CD4-positive, CD25-positive, alpha-beta regulatory T cell (primary cell): ENCODE data around the gene SPAG16. TPM values are rescaled to one million over a fixed set of nuclear protein-coding genes. Genes with fewer than 3 reads are reported as not detected.

ENCODE experiments used
- ATAC-seq, 2 donors: fragments of 150-1000 bp; cut with Tn5 transposase; one replicate each; pipeline ENCODE4 v1.10.0; 2021; ENCODE audit warnings: low read depth in 2 of 2, moderate number of reproducible peaks in 2 of 2, moderate library complexity in 1 of 2
- DNase-seq, 3 donors: peaks; one replicate each; pipeline versions ENCODE4 v3.0.0 to v3.0.0-alpha.2; 2012 to 2022; ENCODE audit warnings: mixed read lengths in 1 of 3
- H3K27ac ChIP-seq: one replicate; pipeline ENCODE4 v1.7.0; 2013; ENCODE audit warnings: mild to moderate bottlenecking, low read length; ENCODE audit not compliant: insufficient read depth, poor library complexity, severe bottlenecking
- H3K27me3 ChIP-seq: one replicate; pipeline ENCODE4 v1.7.0; 2013; ENCODE audit warnings: low read length; ENCODE audit not compliant: control insufficient read depth, insufficient read depth
- H3K36me3 ChIP-seq: one replicate; pipeline ENCODE4 v1.7.0; 2013; ENCODE audit warnings: mild to moderate bottlenecking, low read length, moderate library complexity; ENCODE audit not compliant: control insufficient read depth, insufficient read depth
- H3K4me1 ChIP-seq: 2 replicates; pipeline ENCODE4 v1.7.0; 2013; ENCODE audit warnings: mild to moderate bottlenecking, low read length; ENCODE audit not compliant: insufficient read depth, control insufficient read depth, poor library complexity, severe bottlenecking
- H3K4me3 ChIP-seq: one replicate; pipeline ENCODE4 v1.7.0; 2013; ENCODE audit warnings: low read depth, mild to moderate bottlenecking, low read length, moderate library complexity
- H3K9me3 ChIP-seq, 2 experiments: 1 replicate in 1 of 2; 2 replicates in 1 of 2; pipeline ENCODE4 v1.7.0; 2013; ENCODE audit warnings: low read length in 2 of 2, mild to moderate bottlenecking in 1 of 2, moderate library complexity in 1 of 2; ENCODE audit not compliant: control insufficient read depth in 2 of 2
- H3K27ac Mint-ChIP-seq, 3 donors: one replicate each; pipeline ENCODE4 v1.8.0; 2020 to 2022; ENCODE audit warnings: mild to moderate bottlenecking in 3 of 3, mixed read lengths in 3 of 3, moderate library complexity in 2 of 3
- H3K27me3 Mint-ChIP-seq: one replicate; pipeline ENCODE4 v1.8.0; 2022; ENCODE audit warnings: mild to moderate bottlenecking, mixed read lengths
- H3K36me3 Mint-ChIP-seq: one replicate; pipeline ENCODE4 v1.8.0; 2020; ENCODE audit warnings: mixed read lengths
- H3K4me1 Mint-ChIP-seq, 4 donors: one replicate each; pipeline ENCODE4 v1.8.0; 2020 to 2022; ENCODE audit warnings: mixed read lengths in 4 of 4, mild to moderate bottlenecking in 1 of 4
- H3K4me3 Mint-ChIP-seq, 4 donors: one replicate each; pipeline ENCODE4 v1.8.0; 2020 to 2022; ENCODE audit warnings: mild to moderate bottlenecking in 4 of 4, mixed read lengths in 4 of 4, moderate library complexity in 3 of 4
- H3K9me3 Mint-ChIP-seq, 7 donors: one replicate each; pipeline ENCODE4 v1.8.0; 2020 to 2022; ENCODE audit warnings: mixed read lengths in 7 of 7, mild to moderate bottlenecking in 3 of 7, moderate library complexity in 2 of 7
- polyA plus RNA-seq, 4 donors: library from polyadenylated mRNA; unstranded; fragments of 300-500 nt; fragmentation: Illumina TruSeq; gene quantifications; one replicate each; pipeline ENCODE4 v1.2.3, GENCODE V29; 2021
- total RNA-seq: library from RNA; stranded (reverse); gene quantifications from one replicate; pipeline ENCODE4 v1.2.3, GENCODE V29; 2022

SPAG16 gene
- total and polyA plus RNA-seq, 5 donors from 2014 or later: 7.7 to 21.1 (median 19.4) TPM

DNA sequence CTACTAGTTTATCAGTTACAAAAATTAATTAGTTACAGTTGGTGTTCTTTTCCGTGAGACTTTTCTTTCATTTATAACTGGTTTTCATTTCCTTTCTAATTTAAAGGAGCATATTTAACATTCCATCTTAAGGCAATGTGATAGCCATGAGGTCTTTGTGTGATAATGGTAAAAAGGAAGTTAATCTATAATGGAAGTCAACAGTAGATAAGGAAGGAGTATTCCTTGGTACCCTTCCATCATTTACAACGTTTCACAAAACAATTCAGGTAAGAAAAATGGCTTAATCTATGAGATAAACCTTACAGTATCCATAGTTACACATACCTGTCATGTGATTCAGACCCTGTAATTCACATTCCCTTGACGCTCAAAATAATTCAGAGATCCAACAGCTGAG, 601.2 kb downstream of the SPAG16 start:
- no peak for ATAC-seq
- H3K27ac ChIP-seq: no peak overlapping the region
- no peaks in the 10 kb centered on the region for H3K4me1 ChIP-seq
- Mint-ChIP-seq H3K9me3 (peaks cover 0 to 2% (median 0%) of the 10 kb centered on the region in 7 donors), H3K27me3 (no peaks in the 10 kb centered on the region), H3K36me3 (no peaks in the 10 kb centered on the region), H3K4me3 (no peak overlapping the region), H3K4me1 (no peaks in the 10 kb centered on the region), H3K27ac (no peak overlapping the region)
- H3K36me3 ChIP-seq: no peaks in the 10 kb centered on the region
- no peak overlapping the region for H3K4me3 ChIP-seq
- H3K27me3 ChIP-seq: no peaks in the 10 kb centered on the region
- no peak for DNase-seq
- H3K9me3 ChIP-seq: no peaks in the 10 kb centered on the region

DNA sequence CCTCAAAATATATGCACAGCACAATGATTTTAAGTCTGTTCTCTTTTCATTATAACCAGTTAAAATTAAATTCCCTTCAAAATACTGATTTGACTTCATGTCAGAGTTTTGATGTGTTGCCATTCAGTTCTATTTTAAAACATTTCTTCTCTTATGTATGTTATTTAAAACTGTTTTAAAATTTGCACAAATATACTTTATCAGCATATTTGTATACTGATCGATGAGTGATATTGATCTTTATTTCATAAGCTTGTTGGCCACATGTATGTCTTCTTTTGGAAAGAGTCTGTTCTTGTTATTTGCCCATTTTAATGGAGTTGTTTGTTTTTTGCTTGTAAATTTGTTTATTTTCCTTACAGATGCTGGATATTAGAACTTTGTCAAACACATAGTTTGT, 630.2 kb downstream of the SPAG16 start:
- no peaks in the 10 kb centered on the region for H3K4me1 ChIP-seq
- Mint-ChIP-seq H3K4me1 (no peaks in the 10 kb centered on the region), H3K9me3 (peaks cover 2 to 19% (median 4%) of the 10 kb centered on the region in 7 donors), H3K36me3 (no peaks in the 10 kb centered on the region), H3K4me3 (no peak overlapping the region), H3K27me3 (peaks cover 4% of the 10 kb centered on the region), H3K27ac (no peak overlapping the region)
- H3K27me3 ChIP-seq: no peaks in the 10 kb centered on the region
- no peaks in the 10 kb centered on the region for H3K36me3 ChIP-seq
- ATAC-seq: no peak
- peaks cover 0 to under 1% of the 10 kb centered on the region in 2 experiments for H3K9me3 ChIP-seq
- H3K4me3 ChIP-seq: no peak overlapping the region
- no peak overlapping the region for H3K27ac ChIP-seq
- no peak for DNase-seq

DNA sequence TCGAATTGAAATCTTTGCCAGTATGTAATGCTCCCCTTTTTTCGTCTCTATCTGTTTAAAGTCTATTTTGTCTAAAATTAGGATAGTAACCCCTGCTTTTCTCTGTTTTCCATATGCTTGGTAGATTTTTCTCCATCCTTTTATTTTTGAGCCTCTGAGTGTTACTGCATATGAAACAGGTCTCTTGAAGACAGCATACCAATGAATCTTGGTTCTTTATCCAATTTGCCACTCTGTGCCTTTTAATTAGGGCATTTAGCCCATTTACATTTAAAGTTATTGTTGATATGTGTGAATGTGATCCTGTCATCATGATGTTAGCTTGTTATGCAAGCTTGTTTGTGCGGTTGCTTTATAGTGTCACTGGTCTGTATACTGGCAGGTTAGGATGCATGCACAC, 635.8 kb downstream of the SPAG16 start:
- Histone ChIP-seq H3K27me3 (no peaks in the 10 kb centered on the region), H3K4me1 (no peaks in the 10 kb centered on the region), H3K36me3 (no peaks in the 10 kb centered on the region), H3K4me3 (no peak overlapping the region), H3K27ac (no peak overlapping the region), H3K9me3 (peaks cover 8 to 10% of the 10 kb centered on the region in 2 experiments)
- Mint-ChIP-seq H3K4me3 (no peak overlapping the region), H3K36me3 (no peaks in the 10 kb centered on the region), H3K9me3 (peaks cover 3 to 41% (median 14%) of the 10 kb centered on the region in 7 donors), H3K27ac (no peak overlapping the region), H3K27me3 (no peaks in the 10 kb centered on the region), H3K4me1 (no peaks in the 10 kb centered on the region)
- ATAC-seq: no peak
- no peak for DNase-seq

DNA sequence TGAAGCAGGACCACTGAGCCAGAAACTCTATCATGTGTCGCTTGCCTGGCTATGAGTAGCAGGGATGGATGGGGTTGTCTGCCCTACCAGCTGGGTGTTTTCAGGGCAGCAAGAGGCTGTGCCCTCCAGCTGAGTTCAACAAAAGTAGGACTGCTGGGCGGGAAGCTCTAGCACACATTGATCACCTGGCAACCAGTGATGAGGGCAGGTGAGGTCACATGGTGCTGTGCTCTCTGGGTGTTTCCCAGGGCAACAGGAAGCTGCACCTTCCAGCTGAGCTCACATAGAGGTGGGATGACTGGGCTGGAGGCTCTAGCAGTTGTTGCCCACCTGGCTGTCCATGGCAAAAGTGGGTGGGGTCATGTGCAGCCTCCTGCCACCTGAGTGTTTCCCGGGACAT, 639.3 kb downstream of the SPAG16 start:
- peaks cover 0 to 32% (median 11%) of the 10 kb centered on the region in 7 donors for H3K9me3 Mint-ChIP-seq
- H3K27ac Mint-ChIP-seq: no peak overlapping the region
- H3K27me3 ChIP-seq: peaks cover 3% of the 10 kb centered on the region
- peaks cover 4% of the 10 kb centered on the region for H3K27me3 Mint-ChIP-seq
- no peaks in the 10 kb centered on the region for H3K4me1 Mint-ChIP-seq
- no peak for ATAC-seq
- H3K27ac ChIP-seq: no peak overlapping the region
- no peaks in the 10 kb centered on the region for H3K36me3 ChIP-seq
- no peak for DNase-seq
- H3K9me3 ChIP-seq: peaks cover 8 to 10% of the 10 kb centered on the region in 2 experiments
- H3K36me3 Mint-ChIP-seq: no peaks in the 10 kb centered on the region
- no peak overlapping the region for H3K4me3 ChIP-seq
- no peaks in the 10 kb centered on the region for H3K4me1 ChIP-seq
- H3K4me3 Mint-ChIP-seq: no peak overlapping the region

DNA sequence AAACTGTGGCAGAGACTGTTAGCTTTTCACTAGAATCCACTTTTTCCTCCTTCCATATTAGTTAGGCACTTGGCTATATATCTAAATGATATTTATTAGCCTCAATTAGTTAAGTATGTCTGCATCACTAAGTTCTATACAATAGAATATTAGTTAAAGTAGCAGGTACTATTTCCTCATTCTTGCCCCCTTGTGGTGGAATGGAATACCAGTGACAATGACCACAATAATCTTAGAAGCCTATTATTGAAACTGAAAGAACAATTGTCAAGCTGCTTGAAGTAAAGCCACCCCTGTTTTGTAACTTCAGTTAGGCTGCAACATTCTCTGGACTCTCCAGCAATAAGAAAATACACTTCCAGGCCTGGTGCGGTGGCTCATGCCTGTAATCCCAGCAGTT, 650.3 kb downstream of the SPAG16 start:
- H3K27ac ChIP-seq: no peak overlapping the region
- peaks cover 17% of the 10 kb centered on the region for H3K27me3 Mint-ChIP-seq
- no peak overlapping the region for H3K27ac Mint-ChIP-seq
- peak in 2 of 3 donors; percentile 36 to 67 for DNase-seq
- H3K9me3 Mint-ChIP-seq: no peaks in the 10 kb centered on the region
- ATAC-seq: peak; percentile 43 to 56
- no peak overlapping the region for H3K4me3 ChIP-seq
- no peaks in the 10 kb centered on the region for H3K4me1 Mint-ChIP-seq
- no peaks in the 10 kb centered on the region for H3K4me1 ChIP-seq
- H3K36me3 ChIP-seq: no peaks in the 10 kb centered on the region
- no peaks in the 10 kb centered on the region for H3K36me3 Mint-ChIP-seq
- H3K27me3 ChIP-seq: peaks cover 2% of the 10 kb centered on the region
- no peak overlapping the region for H3K4me3 Mint-ChIP-seq
- H3K9me3 ChIP-seq: no peaks in the 10 kb centered on the region

- H3K27me3 Mint-ChIP-seq: no peaks in the 10 kb centered on the region
- no peaks in the 10 kb centered on the region for H3K4me1 ChIP-seq
- no peak overlapping the region for H3K4me3 Mint-ChIP-seq
- H3K9me3 Mint-ChIP-seq: peaks cover 0 to 4% (median 0%) of the 10 kb centered on the region in 7 donors
- H3K9me3 ChIP-seq: no peaks in the 10 kb centered on the region
- H3K4me3 ChIP-seq: no peak overlapping the region
- no peaks in the 10 kb centered on the region for H3K27me3 ChIP-seq
- no peaks in the 10 kb centered on the region for H3K36me3 ChIP-seq
- H3K36me3 Mint-ChIP-seq: no peaks in the 10 kb centered on the region
- peaks cover 0 to 2% (median 0%) of the 10 kb centered on the region in 4 donors for H3K4me1 Mint-ChIP-seq
- no peak overlapping the region for H3K27ac Mint-ChIP-seq
- no peak overlapping the region for H3K27ac ChIP-seq
- no peak for DNase-seq
- ATAC-seq: no peak
These were observed 673.8 kb downstream of the SPAG16 start for GRCh38 chr2:213958086-213958485.

DNA sequence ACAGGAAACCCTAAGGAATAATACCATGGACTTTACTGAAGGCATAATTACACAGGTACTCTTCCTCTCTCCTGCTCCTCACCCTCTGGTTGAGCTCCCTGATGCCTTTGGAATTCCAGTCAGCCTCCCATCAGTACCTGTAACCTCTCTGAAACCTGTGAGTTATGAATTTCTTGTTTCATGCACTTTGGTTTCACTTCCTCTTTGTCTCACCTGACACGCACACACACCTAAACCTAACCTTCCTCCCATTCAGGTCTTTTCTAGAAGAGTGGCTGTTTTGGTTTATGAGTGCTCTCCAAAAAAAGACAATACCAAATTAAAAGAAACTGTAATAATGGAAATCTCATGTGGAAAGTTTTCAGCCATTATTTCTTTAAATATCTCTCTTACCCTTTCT, 675.3 kb downstream of the SPAG16 start:
- H3K4me1 Mint-ChIP-seq: peaks cover 0 to 2% (median 0%) of the 10 kb centered on the region in 4 donors
- peaks cover 0 to 5% (median 0%) of the 10 kb centered on the region in 7 donors for H3K9me3 Mint-ChIP-seq
- Histone ChIP-seq H3K9me3 (no peaks in the 10 kb centered on the region), H3K36me3 (no peaks in the 10 kb centered on the region), H3K4me1 (no peaks in the 10 kb centered on the region), H3K27me3 (no peaks in the 10 kb centered on the region), H3K4me3 (no peak overlapping the region), H3K27ac (no peak overlapping the region)
- no peaks in the 10 kb centered on the region for H3K27me3 Mint-ChIP-seq
- H3K36me3 Mint-ChIP-seq: no peaks in the 10 kb centered on the region
- ATAC-seq: no peak
- H3K27ac Mint-ChIP-seq: no peak overlapping the region
- H3K4me3 Mint-ChIP-seq: no peak overlapping the region
- no peak for DNase-seq

GRCh38 chr2:213971536-213971935, 687.3 kb downstream of the SPAG16 start:
- Mint-ChIP-seq H3K36me3 (no peaks in the 10 kb centered on the region), H3K4me3 (no peak overlapping the region), H3K27ac (no peak overlapping the region), H3K4me1 (no peaks in the 10 kb centered on the region), H3K27me3 (no peaks in the 10 kb centered on the region), H3K9me3 (peaks cover 0 to 1% (median 0%) of the 10 kb centered on the region in 7 donors)
- Histone ChIP-seq H3K27ac (no peak overlapping the region), H3K4me3 (no peak overlapping the region), H3K4me1 (no peaks in the 10 kb centered on the region), H3K36me3 (no peaks in the 10 kb centered on the region), H3K9me3 (no peaks in the 10 kb centered on the region), H3K27me3 (no peaks in the 10 kb centered on the region)
- DNase-seq (no peak), ATAC-seq (no peak)
